Hepatocyte (in vitro differentiated cells): ENCODE data around the gene HOXD8. TPM values are rescaled to one million over a fixed set of nuclear protein-coding genes. Genes with fewer than 3 reads are reported as not detected.

ENCODE experiments used
- DNase-seq: peaks from one replicate; pipeline ENCODE4 v3.0.0-alpha.2; 2016; ENCODE audit warnings: low spot score
- H2AFZ ChIP-seq: fragments of 200-600 bp; sonication (generic); 2 replicates; pipeline ENCODE4 v1.6.0; 2016; ENCODE audit warnings: antibody characterized with exemption, mild to moderate bottlenecking
- H3K27ac ChIP-seq: fragments of 200-600 bp; sonication (generic); 2 replicates; pipeline ENCODE4 v1.5.1; 2016; ENCODE audit warnings: mild to moderate bottlenecking
- H3K27me3 ChIP-seq: fragments of 200-600 bp; sonication (generic); 2 replicates; pipeline ENCODE4 v1.6.1; 2016
- H3K36me3 ChIP-seq: fragments of 200-600 bp; sonication (generic); replicated peaks from 2 replicates; pipeline ENCODE4 v1.5.1; 2016; ENCODE audit warnings: low read depth; ENCODE audit not compliant: insufficient read depth
- H3K4me1 ChIP-seq: fragments of 200-600 bp; sonication (generic); 2 replicates; pipeline ENCODE4 v1.5.1; 2016; ENCODE audit warnings: mild to moderate bottlenecking, moderate library complexity; ENCODE audit not compliant: insufficient read depth
- H3K4me2 ChIP-seq: fragments of 200-600 bp; sonication (generic); 2 replicates; pipeline ENCODE4 v1.6.0; 2016
- H3K4me3 ChIP-seq: fragments of 200-600 bp; sonication (generic); 2 replicates; pipeline ENCODE4 v1.5.1; 2016; ENCODE audit warnings: mild to moderate bottlenecking
- H3K79me2 ChIP-seq: fragments of 200-600 bp; sonication (generic); 2 replicates; pipeline ENCODE4 v1.6.0; 2017; ENCODE audit warnings: mild to moderate bottlenecking
- H3K9me2 ChIP-seq: fragments of 200-600 bp; sonication (generic); replicated peaks from 2 replicates; pipeline ENCODE4 v1.6.0; 2017; ENCODE audit warnings: mild to moderate bottlenecking; ENCODE audit not compliant: insufficient read depth
- H3K9me3 ChIP-seq: fragments of 200-600 bp; sonication (generic); 2 replicates; pipeline ENCODE4 v1.5.1; 2016; ENCODE audit warnings: low read depth, mild to moderate bottlenecking
- H4K20me1 ChIP-seq: fragments of 200-600 bp; sonication (generic); 2 replicates; pipeline ENCODE4 v1.6.0; 2016; ENCODE audit warnings: mild to moderate bottlenecking; ENCODE audit not compliant: insufficient read depth, poor library complexity, severe bottlenecking
- EZH2 ChIP-seq: fragments of 200-600 bp; sonication (generic); IDR thresholded peaks from 2 replicates; pipeline ENCODE4 v1.6.1; 2016; ENCODE audit warnings: antibody characterized with exemption, mild to moderate bottlenecking, borderline replicate concordance
- EZH2phosphoT487 ChIP-seq: fragments of 200-600 bp; sonication (generic); IDR thresholded peaks from one replicate; pipeline ENCODE4 v1.6.1; 2018; ENCODE audit warnings: antibody characterized with exemption, mild to moderate bottlenecking, low read depth, moderate library complexity; ENCODE audit not compliant: unreplicated experiment, severe bottlenecking
- WGBS: methylation state at CpG from one replicate; pipeline ENCODE4 v1.1.6; 2016; ENCODE audit warnings: low lambda C conversion rate; ENCODE audit errors: missing lambda C conversion rate; 5-methylcytosine and 5-hydroxymethylcytosine counted together
- polyA plus RNA-seq: library from polyadenylated mRNA; unstranded; fragments of >200 nt; fragmentation: Nextera tagmentation; extraction: Ambion mirVana; gene quantifications from 2 replicates; pipeline ENCODE4 v1.2.1, GENCODE V29; 2016
- total RNA-seq: library from RNA; depleted of rRNA; stranded (reverse); fragments of >200 nt; gene quantifications from 2 replicates; pipeline ENCODE4 v1.2.3, GENCODE V29; 2014
- TF ChIP-seq, protein P1 (sequence below): fragments of 200-600 bp; sonication (generic); IDR thresholded peaks from 2 replicates; pipeline ENCODE4 v1.5.1; 2016; ENCODE audit warnings: antibody characterized with exemption, mild to moderate bottlenecking; ENCODE audit not compliant: poor library complexity

The HOXD8 gene
- total and polyA plus RNA-seq, 2 experiments from 2014 or later = 1.3 TPM; not detected in 1

- 12% methylated on average over 44 of the region's 51 CpGs for WGBS
- Histone ChIP-seq H3K4me3 (no peak overlapping the region), H3K4me1 (peaks cover 8% of the 10 kb centered on the region), H4K20me1 (no peaks in the 10 kb centered on the region), H3K9me2 (no peaks in the 10 kb centered on the region), H3K79me2 (no peaks in the 10 kb centered on the region), H3K27ac (no peak overlapping the region), H3K36me3 (no peaks in the 10 kb centered on the region), H3K4me2 (peak overlapping the region; percentile 65), H3K27me3 (peaks cover 100% of the 10 kb centered on the region), H2AFZ (peak overlapping the region; percentile 26), H3K9me3 (no peaks in the 10 kb centered on the region)
- TF ChIP-seq EZH2 (no peak), EZH2phosphoT487 (no peak)
- TF ChIP-seq, protein P1, sequence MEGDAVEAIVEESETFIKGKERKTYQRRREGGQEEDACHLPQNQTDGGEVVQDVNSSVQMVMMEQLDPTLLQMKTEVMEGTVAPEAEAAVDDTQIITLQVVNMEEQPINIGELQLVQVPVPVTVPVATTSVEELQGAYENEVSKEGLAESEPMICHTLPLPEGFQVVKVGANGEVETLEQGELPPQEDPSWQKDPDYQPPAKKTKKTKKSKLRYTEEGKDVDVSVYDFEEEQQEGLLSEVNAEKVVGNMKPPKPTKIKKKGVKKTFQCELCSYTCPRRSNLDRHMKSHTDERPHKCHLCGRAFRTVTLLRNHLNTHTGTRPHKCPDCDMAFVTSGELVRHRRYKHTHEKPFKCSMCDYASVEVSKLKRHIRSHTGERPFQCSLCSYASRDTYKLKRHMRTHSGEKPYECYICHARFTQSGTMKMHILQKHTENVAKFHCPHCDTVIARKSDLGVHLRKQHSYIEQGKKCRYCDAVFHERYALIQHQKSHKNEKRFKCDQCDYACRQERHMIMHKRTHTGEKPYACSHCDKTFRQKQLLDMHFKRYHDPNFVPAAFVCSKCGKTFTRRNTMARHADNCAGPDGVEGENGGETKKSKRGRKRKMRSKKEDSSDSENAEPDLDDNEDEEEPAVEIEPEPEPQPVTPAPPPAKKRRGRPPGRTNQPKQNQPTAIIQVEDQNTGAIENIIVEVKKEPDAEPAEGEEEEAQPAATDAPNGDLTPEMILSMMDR = no peak
- no peak for DNase-seq
Observed at GRCh38 chr2:176171351-176172006, 42.0 kb downstream of the HOXD8 start.

DNA sequence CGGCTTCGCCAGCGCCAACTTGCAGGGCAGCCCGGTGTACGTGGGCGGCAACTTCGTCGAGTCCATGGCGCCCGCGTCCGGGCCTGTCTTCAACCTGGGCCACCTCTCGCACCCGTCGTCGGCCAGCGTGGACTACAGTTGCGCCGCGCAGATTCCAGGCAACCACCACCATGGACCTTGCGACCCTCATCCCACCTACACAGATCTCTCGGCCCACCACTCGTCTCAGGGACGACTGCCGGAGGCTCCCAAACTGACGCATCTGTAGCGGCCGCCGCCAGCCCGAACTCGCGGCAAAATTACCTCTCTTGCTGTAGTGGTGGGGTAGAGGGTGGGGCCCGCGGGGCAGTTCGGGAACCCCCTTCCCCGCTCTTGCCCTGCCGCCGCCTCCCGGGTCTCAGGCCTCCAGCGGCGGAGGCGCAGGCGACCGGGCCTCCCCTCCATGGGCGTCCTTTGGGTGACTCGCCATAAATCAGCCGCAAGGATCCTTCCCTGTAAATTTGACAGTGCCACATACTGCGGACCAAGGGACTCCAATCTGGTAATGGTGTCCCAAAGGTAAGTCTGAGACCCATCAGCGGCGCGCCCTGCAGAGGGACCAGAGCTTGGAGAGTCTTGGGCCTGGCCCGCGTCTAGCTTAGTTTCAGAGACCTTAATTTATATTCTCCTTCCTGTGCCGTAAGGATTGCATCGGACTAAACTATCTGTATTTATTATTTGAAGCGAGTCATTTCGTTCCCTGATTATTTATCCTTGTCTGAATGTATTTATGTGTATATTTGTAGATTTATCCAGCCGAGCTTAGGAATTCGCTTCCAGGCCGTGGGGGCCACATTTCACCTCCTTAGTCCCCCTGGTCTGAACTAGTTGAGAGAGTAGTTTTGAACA, 42.7 kb downstream of the HOXD8 start:
- no peaks in the 10 kb centered on the region for H3K36me3 ChIP-seq
- DNase-seq = no peak
- peak; percentile 100 for TF ChIP-seq EZH2
- TF ChIP-seq, protein P1 = no peak
- TF ChIP-seq EZH2phosphoT487 = no peak
- H3K79me2 ChIP-seq = no peaks in the 10 kb centered on the region
- peak overlapping the region; percentile 65 for H3K4me2 ChIP-seq
- no peaks in the 10 kb centered on the region for H3K9me3 ChIP-seq
- no peaks in the 10 kb centered on the region for H3K9me2 ChIP-seq
- no peak overlapping the region for H3K27ac ChIP-seq
- H3K4me1 ChIP-seq = peaks cover 8% of the 10 kb centered on the region
- WGBS = 13% methylated on average over 60 of the region's 60 CpGs
- H3K27me3 ChIP-seq = peaks cover 100% of the 10 kb centered on the region
- H2AFZ ChIP-seq = peak overlapping the region; percentile 26
- H3K4me3 ChIP-seq = no peak overlapping the region
- no peaks in the 10 kb centered on the region for H4K20me1 ChIP-seq

DNA sequence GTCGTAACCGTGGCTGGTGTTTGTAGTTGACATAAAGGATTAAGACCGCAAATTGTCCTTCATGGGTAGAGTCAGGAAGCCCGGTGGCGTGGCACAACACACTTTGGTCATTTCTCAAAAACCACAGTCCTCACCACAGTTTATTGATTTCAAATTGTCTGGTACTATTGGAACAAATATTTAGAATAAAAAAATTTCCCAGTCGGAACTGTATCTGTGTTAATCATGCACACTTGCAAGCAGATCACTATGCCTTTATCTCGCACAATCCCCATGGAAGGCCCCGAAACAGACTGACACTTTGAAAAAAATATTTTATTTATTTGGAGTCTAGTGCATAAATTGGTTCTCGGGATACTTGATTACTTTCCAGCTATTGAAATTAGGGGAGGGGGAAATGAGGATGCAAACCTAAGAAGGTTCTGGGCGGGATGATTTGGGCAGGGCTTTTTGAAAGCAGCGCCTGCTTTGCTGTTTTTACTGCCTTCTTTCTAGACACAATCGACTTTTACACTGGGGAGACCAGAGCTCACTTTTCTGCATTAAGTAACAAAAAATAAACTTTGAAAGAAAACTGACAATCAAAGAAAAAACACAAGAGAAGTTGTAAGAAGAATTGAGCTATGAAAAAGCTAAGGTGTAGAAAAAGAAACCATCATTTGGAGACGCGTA, 43.5 kb downstream of the HOXD8 start:
- H3K4me3 ChIP-seq = no peak overlapping the region
- no peaks in the 10 kb centered on the region for H3K9me3 ChIP-seq
- no peak overlapping the region for H3K4me2 ChIP-seq
- H3K27me3 ChIP-seq = peaks cover 100% of the 10 kb centered on the region
- H3K4me1 ChIP-seq = peaks cover 12% of the 10 kb centered on the region
- DNase-seq = no peak
- TF ChIP-seq, protein P1 = no peak
- TF ChIP-seq EZH2 = no peak
- no peak for TF ChIP-seq EZH2phosphoT487
- WGBS = 25% methylated on average over 14 of the region's 14 CpGs
- H3K36me3 ChIP-seq = no peaks in the 10 kb centered on the region
- H4K20me1 ChIP-seq = no peaks in the 10 kb centered on the region
- no peaks in the 10 kb centered on the region for H3K79me2 ChIP-seq
- H3K9me2 ChIP-seq = no peaks in the 10 kb centered on the region
- no peak overlapping the region for H3K27ac ChIP-seq
- no peak overlapping the region for H2AFZ ChIP-seq
